Keratinocyte (primary cell): ENCODE data around the gene SP5. TPM values are rescaled to one million over a fixed set of nuclear protein-coding genes. Genes with fewer than 3 reads are reported as not detected.

Experiments used
- DNase-seq: peaks from one replicate; pipeline ENCODE4 v3.0.0-alpha.2; 2011; ENCODE audit warnings: low read depth, missing footprints, low spot score
- FAIRE-seq: peaks from 2 replicates; lab custom pipeline; 2011; peaks lifted over from hg19 to GRCh38; lab: Jason Lieb, UNC
- H2AFZ ChIP-seq: 2 replicates; pipeline ENCODE4 v1.6.0; 2012; ENCODE audit warnings: low read length, control low read depth, inconsistent platforms; ENCODE audit not compliant: control insufficient read depth
- H3K27ac ChIP-seq: 2 replicates; pipeline ENCODE4 v1.5.1; 2011; ENCODE audit warnings: low read length; ENCODE audit not compliant: control insufficient read depth, insufficient read depth
- H3K27me3 ChIP-seq: 3 replicates; pipeline ENCODE4 v1.6.0; 2011; ENCODE audit warnings: low read length; ENCODE audit not compliant: control insufficient read depth, insufficient read depth; ENCODE audit errors: extremely low read depth
- H3K36me3 ChIP-seq, 2 experiments: 2 replicates in 1 of 2; 3 replicates in 1 of 2; pipeline ENCODE4 v1.5.1; 2011; ENCODE audit warnings: low read length in 2 of 2, mild to moderate bottlenecking in 1 of 2; ENCODE audit not compliant: control insufficient read depth in 2 of 2, insufficient read depth in 2 of 2; ENCODE audit errors: extremely low read depth in 1 of 2
- H3K4me1 ChIP-seq: 3 replicates; pipeline ENCODE4 v1.5.1; 2011; ENCODE audit warnings: low read length; ENCODE audit not compliant: control insufficient read depth, insufficient read depth; ENCODE audit errors: extremely low read depth
- H3K4me2 ChIP-seq: 3 replicates; pipeline ENCODE4 v1.6.0; 2011; ENCODE audit warnings: low read depth, low read length; ENCODE audit not compliant: control insufficient read depth, insufficient read depth; ENCODE audit errors: extremely low read depth
- H3K4me3 ChIP-seq, 3 experiments: fragments of 200-600 bp in 1 of 3; sonication (generic) in 1 of 3; 2 replicates in 2 of 3; 3 replicates in 1 of 3; pipeline ENCODE4 v1.5.1; 2011 to 2016; ENCODE audit warnings: low read length in 3 of 3, mild to moderate bottlenecking in 3 of 3, control low read depth in 2 of 3, inconsistent platforms in 1 of 3, low read depth in 1 of 3, mixed read lengths in 1 of 3, mixed run types in 1 of 3, moderate library complexity in 1 of 3; ENCODE audit not compliant: control insufficient read depth in 2 of 3, insufficient read depth in 2 of 3; ENCODE audit errors: extremely low read depth in 1 of 3
- H3K79me2 ChIP-seq: 2 replicates; pipeline ENCODE4 v1.6.0; 2012; ENCODE audit warnings: low read length; ENCODE audit not compliant: control insufficient read depth, insufficient read depth
- H3K9ac ChIP-seq: 3 replicates; pipeline ENCODE4 v1.6.0; 2011; ENCODE audit warnings: low read length; ENCODE audit not compliant: control insufficient read depth, insufficient read depth; ENCODE audit errors: extremely low read depth
- H3K9me1 ChIP-seq: 3 replicates; pipeline ENCODE4 v1.6.0; 2011; ENCODE audit warnings: low read length; ENCODE audit not compliant: control insufficient read depth, insufficient read depth; ENCODE audit errors: extremely low read depth
- H3K9me3 ChIP-seq: 2 replicates; pipeline ENCODE4 v1.5.1; 2012; ENCODE audit warnings: low read depth, low read length; ENCODE audit not compliant: control insufficient read depth
- H4K20me1 ChIP-seq: 3 replicates; pipeline ENCODE4 v1.6.0; 2011; ENCODE audit warnings: low read length; ENCODE audit not compliant: control insufficient read depth, insufficient read depth; ENCODE audit errors: extremely low read depth
- CTCF ChIP-seq, 3 experiments: IDR thresholded peaks in 1 of 3; conservative IDR thresholded peaks in 1 of 3; optimal IDR thresholded peaks in 1 of 3; 2 replicates in 2 of 3; 3 replicates in 1 of 3; pipeline versions ENCODE3 to v1.5.1; 2011; ENCODE audit warnings: low read length in 3 of 3, mild to moderate bottlenecking in 3 of 3, moderate library complexity in 2 of 3, control low read depth in 1 of 3, inconsistent platforms in 1 of 3; ENCODE audit not compliant: insufficient read depth in 2 of 3; ENCODE audit errors: extremely low read depth in 1 of 3
- EZH2 ChIP-seq: IDR thresholded peaks from one replicate; pipeline ENCODE4 v1.6.1; 2012; ENCODE audit warnings: inconsistent platforms, mild to moderate bottlenecking, low read length, moderate library complexity
- dilution Hi-C: fragments of 300-500 bp; cut with MboI; formaldehyde crosslinking; loops from one replicate; pipeline ENCODE4 v1.7.0; 2020; ENCODE audit warnings: low sequenced_read_pairs; ENCODE audit not compliant: extremely low pct_ligation_motif_present
- polyA plus RNA-seq, 5 experiments: library from polyadenylated mRNA; depleted of rRNA in 3 of 5; stranded (reverse) in 3 of 5; stranded (forward) in 1 of 5; unstranded in 1 of 5; fragments of >200 nt; gene quantifications; 1 replicate in 1 of 5; 2 replicates in 3 of 5; 3 replicates in 1 of 5; pipeline versions ENCODE4 v1.2.1 to v1.2.3, GENCODE V29; 2011 to 2012; ENCODE audit warnings: missing spikeins in 2 of 5, low read depth in 1 of 5, low replicate concordance in 1 of 5

Gene SP5
- polyA plus RNA-seq, 1 donor (not counting 4 experiments of a cell fraction or from before 2014, with no cell fraction given): not detected

DNA sequence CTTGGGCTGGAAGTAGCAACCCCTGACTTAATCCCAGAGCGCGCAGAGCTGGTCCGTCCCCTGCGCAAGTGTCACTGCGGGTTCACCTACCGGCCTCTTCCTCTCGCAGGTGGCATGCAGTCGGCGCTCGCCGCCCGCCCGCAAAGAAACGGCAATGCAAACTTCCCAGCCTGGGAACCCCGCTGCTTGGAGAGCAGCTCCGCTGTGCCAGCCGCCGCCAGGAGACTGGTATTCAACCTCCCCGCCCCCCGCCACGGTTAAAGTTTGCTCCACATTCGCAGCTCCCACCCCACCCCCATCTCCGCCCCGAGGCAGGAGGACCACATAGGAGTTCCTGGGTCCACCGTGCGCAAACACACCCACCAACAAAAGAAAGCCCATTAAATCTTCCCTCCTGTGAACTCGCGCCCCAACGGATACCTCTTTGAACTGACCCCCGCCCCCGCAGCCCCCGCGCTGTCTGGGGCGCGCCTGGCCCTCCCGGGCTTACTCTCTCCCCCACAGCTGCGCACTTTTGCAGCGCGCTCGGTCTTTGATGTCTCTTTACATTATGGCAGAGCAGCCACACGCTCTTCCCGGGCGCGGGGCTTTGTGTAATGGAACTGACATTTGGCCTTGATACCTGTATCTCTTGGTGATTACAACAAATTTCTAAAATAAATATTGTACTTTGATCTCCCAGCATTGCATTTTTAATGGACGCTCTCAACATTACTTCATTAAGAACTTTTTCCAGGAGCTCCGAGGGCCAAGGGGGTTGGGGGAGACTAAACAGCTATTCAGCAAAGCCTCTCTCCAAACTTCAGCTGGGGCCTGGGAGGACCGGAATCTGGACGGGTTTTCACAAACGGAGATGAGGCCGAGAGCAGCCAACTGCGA lies 3.1 kb upstream of the SP5 start:
- Histone ChIP-seq H3K27ac (no peak overlapping the region), H3K4me3 (no peak overlapping the region), H3K9me1 (no peaks in the 10 kb centered on the region), H2AFZ (no peak overlapping the region), H3K36me3 (no peaks in the 10 kb centered on the region), H3K9ac (no peak overlapping the region), H3K4me2 (no peak overlapping the region), H3K9me3 (no peaks in the 10 kb centered on the region), H3K27me3 (peaks cover 84% of the 10 kb centered on the region), H4K20me1 (no peaks in the 10 kb centered on the region), H3K4me1 (peaks cover 3% of the 10 kb centered on the region), H3K79me2 (no peaks in the 10 kb centered on the region)
- dilution Hi-C loops: no loop called here
- FAIRE-seq: no peak
- no peak for DNase-seq
- peak; percentile 36 for TF ChIP-seq EZH2
- TF ChIP-seq CTCF (optimal IDR thresholded peaks at IDR 0.05 in 1 of 3, IDR thresholded peaks at IDR 0.05 in 1 of 3, conservative IDR thresholded peaks at IDR 0.05 in 1 of 3; ENCODE audit: extremely low read depth in 1 of 3, insufficient read depth in 2 of 3, low read length in 3 of 3): peak in 1 of 3 experiments; percentile 5

GRCh38 chr2:170712653-170713542 lies 2.2 kb upstream of the SP5 start:
- H3K79me2 ChIP-seq: no peaks in the 10 kb centered on the region
- dilution Hi-C loops: no loop called here
- no peaks in the 10 kb centered on the region for H3K9me1 ChIP-seq
- H4K20me1 ChIP-seq: no peaks in the 10 kb centered on the region
- no peak overlapping the region for H3K27ac ChIP-seq
- H2AFZ ChIP-seq: no peak overlapping the region
- peak overlapping the region in 1 of 3 experiments; percentile 8 for H3K4me3 ChIP-seq
- H3K27me3 ChIP-seq: peaks cover 88% of the 10 kb centered on the region
- no peaks in the 10 kb centered on the region for H3K36me3 ChIP-seq
- FAIRE-seq (no peak), DNase-seq (no peak)
- H3K9me3 ChIP-seq: no peaks in the 10 kb centered on the region
- TF ChIP-seq EZH2 (peak; percentile 54), CTCF (optimal IDR thresholded peaks at IDR 0.05 in 1 of 3, IDR thresholded peaks at IDR 0.05 in 1 of 3, conservative IDR thresholded peaks at IDR 0.05 in 1 of 3; ENCODE audit: extremely low read depth in 1 of 3, insufficient read depth in 2 of 3, low read length in 3 of 3) (no peak)
- H3K9ac ChIP-seq: no peak overlapping the region
- peaks cover 3% of the 10 kb centered on the region for H3K4me1 ChIP-seq
- no peak overlapping the region for H3K4me2 ChIP-seq
